DMS53 (cell line): Measurements from ENCODE around the gene SDR39U1.
A peak's percentile ranks its signal among the peaks of the same experiment; 100 is the strongest.

Experiments
- DNase-seq: peaks from one replicate; lab custom pipeline; 2025; lab: John Stamatoyannopoulos, UW

SDR39U1 gene

DNA sequence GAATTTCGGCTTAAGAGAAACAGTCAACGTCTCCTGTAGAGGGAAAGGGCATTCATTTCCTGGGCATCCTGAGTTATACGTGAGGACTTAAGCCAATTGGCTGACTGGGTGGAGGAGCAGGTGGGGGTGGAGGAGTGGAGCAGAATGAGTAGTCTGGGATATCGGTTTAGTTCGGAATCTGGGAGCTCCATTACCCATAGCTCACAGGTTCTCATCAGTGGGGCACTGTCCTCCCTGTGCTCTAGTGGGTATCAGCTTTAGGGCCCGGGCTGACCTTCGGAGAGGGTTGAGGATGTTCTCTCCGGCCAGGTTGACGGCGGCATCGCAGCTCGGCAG lies 704 bp downstream of the SDR39U1 start:
- DNase-seq: peak; percentile 77

DNA sequence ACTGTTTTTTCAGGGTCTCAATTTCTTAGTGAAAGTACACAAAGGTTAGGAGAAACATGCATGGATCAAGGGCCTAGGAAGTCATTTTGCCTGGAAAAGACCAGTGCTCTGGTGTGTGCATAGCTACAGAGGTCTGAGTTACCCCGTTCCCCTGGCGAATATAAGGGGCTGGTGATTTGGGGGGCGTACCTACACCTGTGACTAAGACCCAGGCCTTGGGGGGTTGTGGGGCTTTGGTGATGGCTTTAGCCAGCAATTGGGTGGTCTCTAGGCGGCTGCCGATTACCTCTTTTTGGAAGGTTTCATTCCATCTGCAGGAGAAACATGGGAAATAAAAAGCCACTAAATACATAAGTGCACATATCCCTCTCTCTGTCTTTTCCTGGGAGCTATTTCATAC lies 1.1 kb downstream of the SDR39U1 start:
- DNase-seq: no peak

DNA sequence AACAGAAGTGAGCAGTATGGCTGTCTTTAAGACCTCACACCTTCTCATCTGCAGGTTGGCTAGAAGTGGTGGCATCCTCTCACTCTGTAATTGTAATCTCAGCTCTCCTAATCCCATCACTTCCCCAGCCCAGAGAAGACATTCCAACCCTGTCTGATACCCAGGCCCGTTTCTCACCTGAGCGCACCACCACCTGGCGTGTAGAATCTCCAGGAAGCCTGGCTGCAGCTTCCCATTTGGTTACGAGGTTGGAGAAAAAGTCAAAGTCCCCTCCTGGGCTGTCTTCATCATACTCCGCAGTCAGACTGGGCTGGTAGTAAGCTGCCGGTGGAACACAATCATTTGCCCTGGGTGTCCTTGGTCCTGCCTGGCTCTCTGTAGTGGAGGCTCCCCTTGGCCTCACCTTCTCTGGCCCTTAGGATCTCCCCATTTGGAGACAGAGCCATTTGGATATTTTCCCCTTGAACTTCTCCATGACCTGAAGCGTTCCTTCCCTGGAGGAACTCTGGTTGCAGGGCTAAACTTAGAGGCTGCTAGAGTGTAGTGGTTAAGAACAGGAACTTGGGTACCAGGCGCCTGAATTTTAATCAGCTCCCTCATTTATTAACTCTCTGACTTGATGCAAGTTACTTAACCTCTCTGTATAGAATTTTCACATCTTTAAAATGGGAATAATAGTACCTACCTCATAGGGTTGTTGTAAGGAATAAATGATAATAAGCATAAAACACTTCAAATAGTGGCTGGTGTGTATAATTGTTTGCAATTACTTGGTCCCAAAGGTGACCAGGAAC lies 1.8 kb downstream of the SDR39U1 start:
- no peak for DNase-seq

DNA sequence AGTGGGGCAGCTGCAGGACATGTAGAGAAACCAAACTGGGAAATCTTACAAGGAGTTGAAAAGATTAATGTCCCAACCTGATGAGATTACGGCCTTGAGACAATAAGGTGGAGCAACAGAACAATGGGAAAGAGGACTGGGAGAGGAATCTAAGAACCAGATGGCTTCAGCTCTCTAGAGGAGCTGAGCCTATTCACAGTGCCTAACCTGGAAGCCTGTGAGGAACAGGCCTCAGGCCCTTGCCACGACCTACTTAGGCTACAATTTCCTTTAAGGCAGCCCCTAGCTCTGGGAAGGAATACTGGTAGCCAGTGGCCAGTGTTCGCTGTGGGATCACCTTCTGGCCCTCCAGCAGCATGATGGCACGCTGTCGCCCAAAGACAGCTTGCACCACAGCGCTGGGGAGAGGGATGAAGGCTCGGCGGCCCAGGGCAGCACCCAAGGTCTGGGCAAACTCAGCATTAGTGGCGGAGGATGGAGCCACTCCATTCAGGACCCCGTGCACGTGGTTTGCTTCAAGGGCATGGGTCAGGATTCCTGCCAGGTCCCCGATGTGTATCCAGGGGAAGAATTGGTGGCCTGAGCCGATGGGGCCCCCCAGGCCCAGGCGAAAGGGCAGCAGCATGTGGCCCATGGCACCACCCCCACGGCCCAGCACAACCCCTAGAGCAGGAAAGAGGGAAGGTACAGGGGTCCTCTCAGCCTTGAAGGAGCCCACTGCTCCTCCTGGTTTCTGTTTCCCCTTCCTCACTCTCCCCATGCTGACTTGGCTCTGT lies 2.6 kb downstream of the SDR39U1 start:
- no peak for DNase-seq

DNA sequence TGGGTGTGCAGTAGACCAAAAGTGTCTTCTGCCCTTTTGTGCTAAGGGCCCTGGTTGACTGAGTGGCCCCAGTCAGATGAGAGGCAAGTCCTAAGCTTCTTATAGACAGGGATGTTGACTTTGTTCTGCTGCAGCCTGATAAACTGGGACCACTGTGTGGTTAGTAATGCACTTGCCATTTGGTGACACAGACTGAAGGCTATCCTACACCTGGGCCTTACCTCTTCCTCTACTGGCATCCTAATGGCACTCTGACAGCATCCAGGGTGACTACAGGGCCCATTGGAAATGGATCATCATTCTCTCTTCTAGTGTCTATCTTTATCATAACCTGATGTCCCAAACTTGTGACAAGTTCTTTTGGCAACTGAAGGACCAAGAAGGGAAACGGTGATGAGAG lies 3.3 kb downstream of the SDR39U1 start:
- no peak for DNase-seq

DNA sequence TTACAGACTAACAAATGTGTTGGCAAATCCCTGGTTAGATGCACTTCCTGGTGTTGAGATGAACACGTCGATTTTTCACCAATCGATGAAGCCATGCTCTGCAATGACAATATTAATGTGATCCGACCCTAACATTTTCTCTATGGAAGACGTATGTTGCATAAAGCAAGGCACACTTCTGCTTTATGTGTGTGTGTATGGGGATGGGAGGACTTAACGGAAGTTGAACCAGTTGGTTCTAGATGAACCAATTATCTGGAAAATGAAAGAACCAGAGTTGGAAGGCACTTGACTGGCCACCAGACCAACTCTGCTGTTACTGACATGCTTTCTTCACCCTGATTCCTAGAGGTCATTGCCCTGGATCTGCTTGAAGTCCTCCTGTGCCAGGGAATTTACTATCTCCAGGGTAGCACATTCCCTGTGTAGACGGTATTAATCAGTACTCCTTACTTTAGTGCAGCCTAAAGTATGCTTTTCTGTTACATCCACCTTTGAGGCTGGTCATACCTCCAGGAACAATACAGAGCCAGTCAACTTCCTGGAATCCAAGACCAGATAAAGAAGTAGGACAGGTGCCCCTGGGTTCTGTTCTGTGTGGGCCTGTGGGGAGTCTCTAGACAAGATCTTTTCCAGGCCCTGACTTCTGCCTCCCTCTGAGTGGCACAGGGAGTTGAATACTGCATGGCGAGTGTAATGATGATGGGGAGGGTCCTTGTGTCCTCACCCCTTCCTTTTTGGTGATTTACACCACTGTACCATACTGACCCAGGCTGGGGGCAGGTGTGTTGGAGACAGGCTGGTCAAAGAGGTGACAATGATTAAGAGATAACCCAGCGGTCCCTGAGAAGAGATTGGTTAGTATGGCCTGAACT lies 4.1 kb downstream of the SDR39U1 start:
- DNase-seq: no peak

- DNase-seq: no peak
Measured at GRCh38 chr14:24437736-24438067, 4.9 kb downstream of the SDR39U1 start.

- DNase-seq: no peak
Measured at GRCh38 chr14:24437020-24437735, 5.4 kb downstream of the SDR39U1 start.

GRCh38 chr14:24436355-24437019 lies 6.1 kb downstream of the SDR39U1 start:
- DNase-seq: peak; percentile 78

DNA sequence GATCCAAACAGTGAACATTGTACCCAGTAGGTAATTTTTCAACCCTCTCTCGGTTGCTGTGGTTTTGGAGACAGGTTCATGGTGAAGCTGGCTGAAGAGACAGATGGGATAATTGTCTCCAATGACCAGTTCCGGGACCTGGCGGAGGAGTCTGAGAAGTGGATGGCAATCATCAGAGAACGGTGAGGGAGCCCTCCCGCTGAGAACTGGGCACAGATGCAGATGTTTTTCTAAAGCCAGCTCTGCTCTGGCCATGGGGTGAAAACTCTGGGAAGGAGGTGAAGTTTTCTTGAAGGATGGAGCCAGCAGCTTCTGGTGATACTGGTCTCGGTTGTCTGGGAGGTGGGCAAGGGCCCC lies 6.6 kb downstream of the SDR39U1 start:
- no peak for DNase-seq

- DNase-seq: no peak
Measured at GRCh38 chr14:24435192-24435810, 7.3 kb downstream of the SDR39U1 start.

DNA sequence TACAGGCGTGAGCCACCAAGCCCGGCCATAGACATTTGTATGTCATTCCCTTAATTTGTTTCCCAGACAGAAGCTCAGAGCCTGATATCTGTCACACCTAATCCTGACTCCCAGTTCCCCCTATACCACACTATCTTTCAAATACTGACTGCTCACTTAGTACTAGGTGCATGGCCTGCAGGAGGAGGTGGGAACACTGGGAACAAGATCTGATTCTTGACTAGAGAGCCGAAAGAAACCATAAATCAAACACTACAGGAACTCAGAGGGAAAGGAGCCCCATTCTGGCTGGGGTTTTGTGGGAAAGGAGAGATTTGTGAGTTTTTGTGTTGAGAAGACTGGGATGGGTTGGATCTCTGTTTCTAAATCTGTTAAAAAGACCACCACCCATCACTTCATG lies 7.9 kb downstream of the SDR39U1 start:
- no peak for DNase-seq

DNA sequence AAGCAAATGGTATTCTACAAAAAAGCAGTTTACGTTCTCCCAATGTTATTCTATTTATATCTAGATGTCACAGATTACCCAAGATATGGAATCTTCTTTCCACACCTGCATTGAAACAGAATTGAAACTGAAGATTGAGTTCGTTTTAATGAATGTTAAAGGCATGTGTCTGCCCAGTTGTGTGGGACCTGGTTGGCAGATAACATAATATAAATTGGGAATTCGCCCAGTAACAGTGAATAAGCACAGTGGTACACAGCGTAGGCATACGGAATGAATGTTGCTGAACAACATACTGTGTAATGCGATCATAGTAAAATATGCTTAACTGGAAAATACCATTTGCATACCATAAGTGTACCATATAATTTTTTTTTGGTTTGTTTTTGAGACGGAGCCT lies 8.5 kb downstream of the SDR39U1 start:
- no peak for DNase-seq

DNA sequence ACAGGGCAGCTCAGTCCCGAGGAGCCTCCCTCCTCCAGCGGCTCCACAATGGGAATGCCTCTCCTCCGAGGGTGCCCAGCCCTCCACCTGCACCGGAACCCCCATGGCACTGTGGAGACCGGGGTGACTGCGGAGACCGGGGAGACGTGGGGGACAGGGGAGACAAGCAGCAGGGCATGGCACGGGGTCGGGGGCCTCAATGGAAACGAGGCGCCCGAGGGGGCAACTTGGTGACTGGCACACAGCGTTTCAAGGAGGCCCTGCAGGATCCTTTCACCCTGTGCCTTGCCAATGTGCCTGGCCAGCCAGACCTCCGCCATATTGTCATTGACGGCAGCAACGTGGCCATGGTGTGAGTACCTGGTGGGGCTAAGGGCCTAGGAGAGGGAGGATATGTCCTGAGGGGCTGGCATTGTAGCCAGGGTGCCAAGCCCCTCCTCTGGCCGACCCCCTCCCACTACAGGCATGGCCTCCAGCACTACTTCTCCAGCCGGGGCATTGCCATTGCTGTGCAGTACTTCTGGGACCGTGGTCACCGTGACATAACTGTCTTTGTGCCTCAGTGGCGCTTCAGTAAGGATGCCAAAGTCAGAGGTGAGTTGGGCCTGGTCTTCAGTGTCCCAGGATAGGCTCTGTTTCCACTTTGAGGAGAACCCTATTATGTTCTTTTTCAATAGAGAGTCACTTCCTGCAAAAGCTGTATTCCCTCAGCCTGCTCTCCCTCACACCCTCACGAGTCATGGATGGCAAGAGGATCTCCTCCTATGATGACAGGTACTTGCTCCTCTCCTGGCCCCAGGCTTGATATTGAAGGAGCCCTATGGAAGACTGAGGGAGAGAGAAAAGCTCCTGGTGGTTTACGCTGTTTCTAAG lies 10.1 kb downstream of the SDR39U1 start:
- DNase-seq: no peak

DNA sequence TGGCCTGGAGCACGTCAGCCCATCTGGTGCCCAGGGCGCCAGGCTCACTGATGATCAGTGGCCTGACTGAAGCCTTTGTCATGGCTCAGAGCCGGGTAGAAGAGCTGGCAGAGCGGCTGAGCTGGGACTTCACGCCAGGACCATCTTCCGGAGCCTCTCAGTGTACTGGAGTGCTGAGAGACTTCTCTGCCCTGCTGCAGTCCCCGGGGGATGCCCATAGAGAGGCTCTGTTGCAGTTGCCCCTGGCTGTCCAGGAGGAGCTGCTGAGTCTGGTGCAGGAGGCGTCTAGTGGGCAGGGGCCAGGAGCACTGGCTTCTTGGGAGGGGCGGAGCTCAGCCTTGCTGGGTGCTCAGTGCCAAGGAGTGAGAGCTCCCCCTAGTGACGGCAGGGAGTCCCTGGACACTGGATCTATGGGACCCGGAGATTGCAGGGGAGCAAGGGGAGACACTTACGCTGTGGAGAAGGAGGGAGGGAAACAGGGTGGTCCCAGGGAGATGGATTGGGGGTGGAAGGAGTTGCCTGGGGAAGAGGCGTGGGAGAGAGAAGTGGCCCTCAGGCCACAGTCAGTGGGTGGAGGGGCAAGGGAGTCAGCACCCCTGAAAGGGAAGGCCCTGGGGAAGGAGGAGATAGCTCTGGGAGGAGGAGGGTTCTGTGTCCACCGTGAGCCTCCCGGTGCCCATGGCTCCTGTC lies 10.9 kb downstream of the SDR39U1 start:
- peak; percentile 94 for DNase-seq

DNA sequence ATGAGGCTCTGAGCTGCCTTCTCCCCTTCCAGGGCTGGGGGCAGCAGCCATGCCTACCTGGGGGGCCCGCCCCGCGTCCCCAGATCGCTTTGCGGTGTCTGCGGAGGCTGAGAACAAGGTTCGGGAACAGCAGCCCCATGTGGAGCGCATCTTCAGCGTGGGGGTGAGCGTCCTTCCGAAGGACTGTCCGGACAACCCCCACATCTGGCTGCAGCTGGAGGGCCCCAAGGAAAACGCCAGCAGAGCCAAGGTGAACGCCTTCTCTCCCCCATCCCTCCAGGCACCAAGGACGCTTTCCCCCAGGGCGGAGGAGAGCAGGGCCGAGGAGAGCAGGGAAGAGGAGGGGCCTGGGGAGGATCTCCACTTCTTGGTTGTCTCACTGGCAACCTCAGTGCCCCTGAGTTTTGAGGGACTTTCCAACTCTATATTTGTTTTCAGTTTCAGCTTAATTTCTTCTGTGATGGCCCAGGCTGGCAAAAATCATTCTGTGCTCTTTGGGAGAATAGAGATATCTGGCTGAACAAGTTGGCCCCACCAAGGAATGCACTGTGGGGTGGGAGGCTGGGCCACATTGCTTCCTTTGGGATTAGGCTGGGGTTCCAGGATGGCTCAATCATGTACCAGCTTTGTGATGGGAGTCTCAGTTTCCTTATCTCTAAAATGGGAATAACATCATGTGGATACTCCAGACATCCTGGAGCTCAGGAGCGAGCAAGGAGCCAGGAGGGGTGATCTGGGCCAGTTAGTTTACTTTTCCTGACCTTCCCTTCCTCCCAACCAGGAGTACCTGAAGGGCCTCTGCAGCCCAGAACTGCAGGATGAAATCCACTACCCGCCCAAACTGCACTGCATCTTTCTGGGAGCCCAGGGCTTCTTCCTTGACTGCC lies 11.7 kb downstream of the SDR39U1 start:
- peak; percentile 28 for DNase-seq

DNA sequence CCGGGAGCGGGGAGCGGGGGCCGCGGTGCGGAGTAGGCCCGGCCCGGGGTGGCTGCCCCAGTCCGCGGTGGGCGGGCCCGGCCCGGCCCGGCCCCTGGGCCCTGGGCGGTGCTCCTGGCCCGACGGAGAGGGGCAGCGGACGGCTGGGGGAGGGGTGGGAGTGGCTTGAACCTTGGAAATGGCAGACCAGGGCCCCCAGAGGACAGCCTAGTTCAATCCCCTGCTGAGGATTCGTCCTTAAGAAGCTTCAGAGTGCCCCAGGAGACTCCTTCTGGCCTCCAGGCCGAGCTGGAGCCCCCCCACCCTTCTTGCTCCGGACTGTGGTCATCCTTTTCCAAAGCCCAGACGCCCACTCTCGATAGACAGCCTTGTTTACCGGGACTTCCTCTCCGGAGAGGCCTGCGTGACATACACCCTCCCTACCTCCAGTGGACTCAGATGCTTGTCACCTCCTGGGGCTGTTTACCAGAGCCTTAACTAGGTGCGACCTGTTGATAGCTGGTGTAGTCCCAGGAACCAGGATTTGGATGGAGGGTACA lies 12.4 kb downstream of the SDR39U1 start:
- peak; percentile 77 for DNase-seq
